Fibroblast of skin of abdomen (primary cell): ENCODE data around the gene SPARC. TPM values are rescaled to one million over a fixed set of nuclear protein-coding genes. Genes with fewer than 3 reads are reported as not detected.
"Not testable (repeated sequence)": the region's sequence is repeated elsewhere in the genome, so short reads cannot be mapped to it uniquely, and the experiment has no call there.

Source experiments
- DNase-seq: peaks from one replicate; pipeline ENCODE4 v3.0.0-alpha.2; 2013
- polyA plus RNA-seq, 2 experiments: library from polyadenylated mRNA; unstranded; fragments of 120-200 nt; gene quantifications; one replicate each; pipeline ENCODE4 v1.2.1, GENCODE V29; 2013; ENCODE audit not compliant: insufficient read length in 2 of 2

Gene SPARC
- polyA plus RNA-seq (2013, experiment 1 of 2; ENCODE audit: insufficient read length), result 11,534 TPM
- polyA plus RNA-seq (2013, experiment 2 of 2; ENCODE audit: insufficient read length), result 11,459 TPM

GRCh38 chr5:151686674-151687407 is at the start of gene SPARC:
Gene SPARC (minus strand): TSS chr5:151686915. CDS start chr5:151676188, 10,727 bp downstream.
- peak; percentile 98 for DNase-seq

- DNase-seq, result no peak
These were observed 48.9 kb upstream of the SPARC start for GRCh38 chr5:151735646-151736045.

- DNase-seq, result no peak
These were observed 47.3 kb upstream of the SPARC start for GRCh38 chr5:151734064-151734408.

GRCh38 chr5:151733358-151734063 is 46.8 kb upstream of the SPARC start:
- DNase-seq, result peak; percentile 88

- DNase-seq, result no peak
These were observed 43.7 kb upstream of the SPARC start for GRCh38 chr5:151730381-151730780.

GRCh38 chr5:151729597-151729996 is 42.9 kb upstream of the SPARC start:
- not testable (repeated sequence) for DNase-seq

- no peak for DNase-seq
These were observed 37.6 kb upstream of the SPARC start for GRCh38 chr5:151724360-151724759.

- DNase-seq, result no peak
These were observed 35.8 kb upstream of the SPARC start for GRCh38 chr5:151722546-151722945.

GRCh38 chr5:151721812-151722391 is 35.2 kb upstream of the SPARC start:
- no peak for DNase-seq

- DNase-seq, result no peak
These were observed 34.5 kb upstream of the SPARC start for GRCh38 chr5:151721087-151721646.

- no peak for DNase-seq
These were observed 33.5 kb upstream of the SPARC start for GRCh38 chr5:151720215-151720614.

- peak; percentile 57 for DNase-seq
These were observed 32.7 kb upstream of the SPARC start for GRCh38 chr5:151719228-151720000.

GRCh38 chr5:151718646-151719045 is 31.9 kb upstream of the SPARC start:
- peak; percentile 96 for DNase-seq

GRCh38 chr5:151718153-151718552 is 31.4 kb upstream of the SPARC start:
- DNase-seq, result peak; percentile 82

- DNase-seq, result peak; percentile 54
These were observed 30.7 kb upstream of the SPARC start for GRCh38 chr5:151717416-151717815.

GRCh38 chr5:151709109-151709735 is 22.5 kb upstream of the SPARC start:
- no peak for DNase-seq

GRCh38 chr5:151708126-151708525 is 21.4 kb upstream of the SPARC start:
- no peak for DNase-seq

GRCh38 chr5:151707567-151707966 is 20.9 kb upstream of the SPARC start:
- DNase-seq, result no peak

- DNase-seq, result peak; percentile 41
These were observed 20.2 kb upstream of the SPARC start for GRCh38 chr5:151706906-151707305.

- no peak for DNase-seq
These were observed 17.1 kb upstream of the SPARC start for GRCh38 chr5:151703780-151704179.

GRCh38 chr5:151703227-151703626 is 16.5 kb upstream of the SPARC start:
- DNase-seq, result no peak

- DNase-seq, result no peak
These were observed 14.1 kb upstream of the SPARC start for GRCh38 chr5:151700820-151701219.
